ENCODE data around the gene RBM15. TPM values are rescaled to one million over a fixed set of nuclear protein-coding genes. Genes with fewer than 3 reads are reported as not detected.

The RBM15 gene
- total RNA-seq, result 9.2 and 11.8 TPM in 2 replicates

DNA sequence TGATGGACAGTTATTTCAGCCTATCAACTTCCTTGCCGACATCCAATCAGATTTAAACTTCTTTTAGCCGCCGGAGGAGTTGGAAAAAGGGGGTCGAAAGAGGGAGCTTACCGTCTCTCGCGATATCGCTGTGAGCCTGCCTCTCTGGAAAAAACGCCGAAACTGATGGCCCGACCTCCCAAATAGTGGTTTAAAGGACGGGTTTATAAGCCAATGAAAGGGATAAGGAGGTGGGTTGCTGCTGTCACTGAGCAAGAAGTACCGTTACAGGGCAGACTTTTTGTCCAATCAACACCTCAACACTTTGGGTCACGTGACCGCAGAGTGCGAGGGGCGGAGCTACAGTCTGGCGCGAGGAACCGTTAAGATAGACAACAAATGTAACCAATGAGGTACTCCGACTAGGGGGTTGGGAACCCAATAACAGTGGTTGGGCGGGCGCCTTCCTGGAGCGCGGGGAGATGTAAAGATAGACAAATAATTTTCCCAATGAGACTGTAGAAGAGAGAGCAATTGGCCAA, at the start of gene RBM15:
TSS of gene RBM15 (plus strand) at position 492 of the 521 bp plus-strand sequence. CDS start at position 521, 29 bp downstream.

DNA sequence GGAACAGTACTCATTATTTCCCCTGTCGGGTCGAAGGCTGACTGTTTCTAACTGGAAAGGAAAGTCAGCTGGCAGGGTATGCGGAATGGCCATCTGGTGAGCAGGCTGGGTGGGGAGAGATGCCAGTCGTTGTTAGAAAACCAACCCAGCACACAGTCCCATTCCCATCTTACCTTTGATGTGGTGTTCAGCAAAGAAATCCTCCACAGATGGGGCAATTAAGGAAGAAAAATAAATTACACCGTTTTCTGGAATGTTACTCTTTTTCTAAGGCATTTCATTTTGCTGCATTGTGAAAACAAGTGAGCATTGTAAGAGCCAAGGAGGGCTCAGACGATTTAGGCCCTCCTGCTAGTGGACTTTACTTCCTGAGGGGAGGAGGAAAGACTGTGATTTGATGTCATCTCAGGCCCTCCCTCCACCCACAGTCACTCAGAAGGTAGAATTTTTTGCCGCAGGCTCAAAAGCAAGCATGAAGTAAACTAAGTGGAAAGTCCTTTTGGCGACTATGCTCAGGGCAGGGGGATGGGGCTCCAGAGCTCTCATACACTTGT, 51.6 kb downstream of the RBM15 start, which contains the start of gene SLC16A4:
TSS of gene SLC16A4 (minus strand) at position 335 of the 554 bp plus-strand sequence. CDS start 1,703 bp downstream, outside the sequence.

Other genes starting within 250 kb of the RBM15 start
- gene UBL4B, start 226.9 kb upstream of the RBM15 start, total RNA-seq, result 0.51 TPM in 1 of 2 replicates, not detected in the other
- 0.26 TPM in 1 of 2 replicates, not detected in the other for gene SLC6A17, start 188.9 kb upstream of the RBM15 start, total RNA-seq
- 2.3 TPM in 2 replicates for gene KCNC4, start 129.1 kb upstream of the RBM15 start, total RNA-seq
- gene SLC16A4, start 51.6 kb downstream of the RBM15 start, total RNA-seq, result 10.7 and 11.6 TPM in 2 replicates
- 131 and 138 TPM in 2 replicates for gene LAMTOR5, start 68.3 kb downstream of the RBM15 start, total RNA-seq
- not detected in 2 replicates for gene PROK1, start 111.8 kb downstream of the RBM15 start, total RNA-seq
- gene KCNA10, start 179.8 kb downstream of the RBM15 start, total RNA-seq, result not detected in 2 replicates